ENCODE data around the gene SEMA3F. TPM values are rescaled to one million over a fixed set of nuclear protein-coding genes. Genes with fewer than 3 reads are reported as not detected.

The SEMA3F gene
- total RNA-seq, 1 donor from 2014 or later = 79.8 TPM

DNA sequence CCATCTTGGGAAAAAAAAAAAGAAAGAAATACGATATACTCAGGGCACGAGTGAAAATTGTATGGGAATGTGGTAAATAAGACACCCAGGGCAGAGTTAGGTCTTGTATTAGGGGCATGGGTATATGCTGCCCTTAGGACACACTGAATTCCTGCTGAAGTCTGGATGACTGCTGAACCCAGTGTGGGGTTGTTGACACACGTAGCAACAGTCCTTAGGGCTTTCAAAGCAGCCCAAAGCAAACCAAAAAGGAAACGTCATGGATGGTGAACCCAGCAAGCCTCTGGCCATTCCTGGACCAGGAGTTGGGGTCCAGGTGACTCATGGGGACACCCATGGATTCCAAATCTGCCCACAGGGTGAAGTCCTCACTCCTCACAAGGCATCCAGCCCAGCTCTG lies 27.1 kb upstream of the SEMA3F start:
- Histone ChIP-seq H3K36me3 (ENCODE audit: control insufficient read depth, insufficient read depth, low read length) (no peaks in the 10 kb centered on the region), H3K27me3 (ENCODE audit: control insufficient read depth, insufficient read depth, low read length) (peaks cover 8% of the 10 kb centered on the region), H3K4me3 (ENCODE audit: low read depth, low read length) (no peak overlapping the region)
- no peak for DNase-seq (ENCODE audit: low read depth)
- TF ChIP-seq, protein P1, sequence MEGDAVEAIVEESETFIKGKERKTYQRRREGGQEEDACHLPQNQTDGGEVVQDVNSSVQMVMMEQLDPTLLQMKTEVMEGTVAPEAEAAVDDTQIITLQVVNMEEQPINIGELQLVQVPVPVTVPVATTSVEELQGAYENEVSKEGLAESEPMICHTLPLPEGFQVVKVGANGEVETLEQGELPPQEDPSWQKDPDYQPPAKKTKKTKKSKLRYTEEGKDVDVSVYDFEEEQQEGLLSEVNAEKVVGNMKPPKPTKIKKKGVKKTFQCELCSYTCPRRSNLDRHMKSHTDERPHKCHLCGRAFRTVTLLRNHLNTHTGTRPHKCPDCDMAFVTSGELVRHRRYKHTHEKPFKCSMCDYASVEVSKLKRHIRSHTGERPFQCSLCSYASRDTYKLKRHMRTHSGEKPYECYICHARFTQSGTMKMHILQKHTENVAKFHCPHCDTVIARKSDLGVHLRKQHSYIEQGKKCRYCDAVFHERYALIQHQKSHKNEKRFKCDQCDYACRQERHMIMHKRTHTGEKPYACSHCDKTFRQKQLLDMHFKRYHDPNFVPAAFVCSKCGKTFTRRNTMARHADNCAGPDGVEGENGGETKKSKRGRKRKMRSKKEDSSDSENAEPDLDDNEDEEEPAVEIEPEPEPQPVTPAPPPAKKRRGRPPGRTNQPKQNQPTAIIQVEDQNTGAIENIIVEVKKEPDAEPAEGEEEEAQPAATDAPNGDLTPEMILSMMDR (IDR thresholded peaks at IDR 0.05; ENCODE audit: insufficient read depth, low read length, poor library complexity, severe bottlenecking) = no peak

DNA sequence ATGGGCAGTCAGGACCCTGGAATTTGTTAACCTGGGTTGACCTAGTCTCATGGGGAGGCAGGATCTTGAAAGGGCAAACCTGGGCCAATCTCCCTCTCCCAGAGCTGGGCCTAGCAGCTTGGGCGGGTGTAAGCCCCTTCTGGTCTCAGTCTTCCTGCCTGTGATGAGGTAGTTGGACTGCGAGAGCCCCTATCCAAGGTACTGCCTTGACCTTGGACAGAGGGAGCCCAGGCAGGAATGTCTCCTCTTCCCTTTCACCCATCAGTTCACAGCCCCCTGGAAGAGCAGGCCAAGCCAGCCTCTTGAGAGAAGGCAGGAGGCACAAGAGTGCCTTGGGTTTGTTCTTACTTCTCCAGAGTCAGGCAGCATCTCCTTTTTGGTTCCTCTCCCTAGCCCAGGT lies 24.7 kb upstream of the SEMA3F start:
- DNase-seq (ENCODE audit: low read depth) = no peak
- H3K36me3 ChIP-seq (ENCODE audit: control insufficient read depth, insufficient read depth, low read length) = no peaks in the 10 kb centered on the region
- peaks cover 11% of the 10 kb centered on the region for H3K27me3 ChIP-seq (ENCODE audit: control insufficient read depth, insufficient read depth, low read length)
- TF ChIP-seq, protein P1 (IDR thresholded peaks at IDR 0.05; ENCODE audit: insufficient read depth, low read length, poor library complexity, severe bottlenecking) = no peak
- no peak overlapping the region for H3K4me3 ChIP-seq (ENCODE audit: low read depth, low read length)

- Histone ChIP-seq H3K4me3 (ENCODE audit: low read depth, low read length) (no peak overlapping the region), H3K36me3 (ENCODE audit: control insufficient read depth, insufficient read depth, low read length) (no peaks in the 10 kb centered on the region), H3K27me3 (ENCODE audit: control insufficient read depth, insufficient read depth, low read length) (peaks cover 11% of the 10 kb centered on the region)
- TF ChIP-seq, protein P1 (IDR thresholded peaks at IDR 0.05; ENCODE audit: insufficient read depth, low read length, poor library complexity, severe bottlenecking) = no peak
- no peak for DNase-seq (ENCODE audit: low read depth)
These were observed 22.5 kb upstream of the SEMA3F start for GRCh38 chr3:50132421-50133282.

DNA sequence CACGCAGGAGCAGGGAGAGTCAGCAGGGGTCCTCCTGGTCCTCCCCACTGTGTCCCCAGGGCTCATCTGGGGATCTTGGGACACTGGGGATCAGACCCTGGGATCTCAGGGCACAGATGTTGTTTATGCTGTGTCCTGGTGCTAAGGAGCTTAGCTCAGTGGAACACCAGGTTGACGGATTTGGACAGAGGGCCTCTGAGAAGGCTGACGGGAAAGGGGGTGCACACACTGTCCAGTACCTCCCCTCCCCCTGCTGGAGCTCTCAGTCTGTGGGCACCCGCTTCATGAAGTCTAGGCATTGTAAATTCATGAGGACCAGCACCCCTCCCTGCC lies 21.9 kb upstream of the SEMA3F start:
- Histone ChIP-seq H3K4me3 (ENCODE audit: low read depth, low read length) (no peak overlapping the region), H3K27me3 (ENCODE audit: control insufficient read depth, insufficient read depth, low read length) (peaks cover 11% of the 10 kb centered on the region), H3K36me3 (ENCODE audit: control insufficient read depth, insufficient read depth, low read length) (no peaks in the 10 kb centered on the region)
- no peak for DNase-seq (ENCODE audit: low read depth)
- TF ChIP-seq, protein P1 (IDR thresholded peaks at IDR 0.05; ENCODE audit: insufficient read depth, low read length, poor library complexity, severe bottlenecking) = no peak

DNA sequence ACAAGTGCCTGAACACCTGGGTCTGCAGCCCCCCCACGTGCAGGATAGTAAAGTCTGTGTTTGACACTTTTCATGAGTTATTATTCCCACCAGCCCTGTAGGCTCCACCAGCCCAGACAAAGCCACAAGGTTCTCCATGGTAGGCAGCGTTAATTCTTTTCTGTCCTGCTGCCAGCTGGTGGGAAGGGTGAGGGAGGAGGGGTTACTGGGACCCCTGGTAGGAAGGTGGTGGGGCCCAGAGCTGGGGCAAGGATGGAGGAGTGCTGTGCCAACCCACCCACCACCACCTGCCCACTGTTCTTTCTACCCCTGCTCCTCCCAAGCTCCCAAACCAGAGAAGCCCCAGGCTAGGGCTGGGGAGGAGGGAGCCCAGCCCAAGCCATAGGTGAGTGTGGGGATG lies 20.8 kb upstream of the SEMA3F start:
- no peak overlapping the region for H3K4me3 ChIP-seq (ENCODE audit: low read depth, low read length)
- TF ChIP-seq, protein P1 (IDR thresholded peaks at IDR 0.05; ENCODE audit: insufficient read depth, low read length, poor library complexity, severe bottlenecking) = no peak
- DNase-seq (ENCODE audit: low read depth) = no peak
- no peaks in the 10 kb centered on the region for H3K36me3 ChIP-seq (ENCODE audit: control insufficient read depth, insufficient read depth, low read length)
- peaks cover 11% of the 10 kb centered on the region for H3K27me3 ChIP-seq (ENCODE audit: control insufficient read depth, insufficient read depth, low read length)

DNA sequence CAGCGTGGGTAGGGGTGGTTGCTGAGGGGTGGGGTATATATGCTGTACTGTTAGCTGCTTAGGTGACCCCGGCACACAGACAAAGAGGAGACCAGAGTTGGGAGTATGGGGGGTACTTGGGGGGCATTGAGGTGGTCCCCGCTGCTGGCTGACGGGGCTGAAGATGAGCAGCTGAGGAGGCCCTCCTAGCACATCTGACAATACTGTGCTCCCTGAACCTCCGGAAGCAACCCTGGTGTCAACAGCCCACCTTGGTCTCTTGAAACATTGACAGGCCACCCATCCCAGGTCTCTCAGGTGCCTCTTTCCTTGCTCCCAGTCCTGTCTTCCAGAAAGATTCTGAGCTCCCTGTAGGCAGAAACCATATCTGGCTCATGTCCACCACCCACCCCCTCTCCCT lies 19.2 kb upstream of the SEMA3F start:
- no peak overlapping the region for H3K4me3 ChIP-seq (ENCODE audit: low read depth, low read length)
- DNase-seq (ENCODE audit: low read depth) = no peak
- TF ChIP-seq, protein P1 (IDR thresholded peaks at IDR 0.05; ENCODE audit: insufficient read depth, low read length, poor library complexity, severe bottlenecking) = no peak
- no peaks in the 10 kb centered on the region for H3K36me3 ChIP-seq (ENCODE audit: control insufficient read depth, insufficient read depth, low read length)
- peaks cover 11% of the 10 kb centered on the region for H3K27me3 ChIP-seq (ENCODE audit: control insufficient read depth, insufficient read depth, low read length)
